ENCODE data around the gene SLTM. TPM values are rescaled to one million over a fixed set of nuclear protein-coding genes. Genes with fewer than 3 reads are reported as not detected.
"Not testable (repeated sequence)": the region's sequence is repeated elsewhere in the genome, so short reads cannot be mapped to it uniquely, and the experiment has no call there.

SLTM gene
- polyA plus RNA-seq, 1 donor (not counting 4 experiments of a cell fraction or from before 2014, with no cell fraction given) = 58.9 TPM

GRCh38 chr15:58919232-58919631 is 14.2 kb downstream of the SLTM start:
- Histone ChIP-seq H3K4me1 (ENCODE audit: control insufficient read depth, extremely low read depth, insufficient read depth, low read length) (peaks cover 11% of the 10 kb centered on the region), H3K4me3 (ENCODE audit: control insufficient read depth in 2 of 3, extremely low read depth in 1 of 3, insufficient read depth in 2 of 3, low read depth in 1 of 3, low read length in 3 of 3) (no peak overlapping the region), H3K27me3 (ENCODE audit: control insufficient read depth, extremely low read depth, insufficient read depth, low read length) (no peaks in the 10 kb centered on the region), H3K27ac (ENCODE audit: control insufficient read depth, insufficient read depth, low read length) (no peak overlapping the region), H3K9me1 (ENCODE audit: control insufficient read depth, extremely low read depth, insufficient read depth, low read length) (no peaks in the 10 kb centered on the region), H4K20me1 (ENCODE audit: control insufficient read depth, extremely low read depth, insufficient read depth, low read length) (peaks cover 2% of the 10 kb centered on the region), H3K4me2 (ENCODE audit: control insufficient read depth, extremely low read depth, insufficient read depth, low read depth, low read length) (no peak overlapping the region), H3K9me3 (ENCODE audit: control insufficient read depth, low read depth, low read length) (no peaks in the 10 kb centered on the region), H3K9ac (ENCODE audit: control insufficient read depth, extremely low read depth, insufficient read depth, low read length) (no peak overlapping the region), H3K36me3 (ENCODE audit: control insufficient read depth in 2 of 2, extremely low read depth in 1 of 2, insufficient read depth in 2 of 2, low read length in 2 of 2) (peaks cover 11 to 22% of the 10 kb centered on the region in 2 experiments), H2AFZ (ENCODE audit: control insufficient read depth, low read length) (no peak overlapping the region), H3K79me2 (ENCODE audit: control insufficient read depth, insufficient read depth, low read length) (peaks cover 74% of the 10 kb centered on the region)
- DNase-seq (ENCODE audit: low read depth, low spot score) (no peak), FAIRE-seq (no peak)
- no peak for TF ChIP-seq CTCF (optimal IDR thresholded peaks at IDR 0.05 in 1 of 3, IDR thresholded peaks at IDR 0.05 in 1 of 3, conservative IDR thresholded peaks at IDR 0.05 in 1 of 3; ENCODE audit: extremely low read depth in 1 of 3, insufficient read depth in 2 of 3, low read length in 3 of 3)
- TF ChIP-seq EZH2 (IDR thresholded peaks at IDR 0.05; ENCODE audit: low read length) = no peak
- dilution Hi-C loops (cut with MboI; ENCODE audit: extremely low pct_ligation_motif_present, low sequenced_read_pairs) = no loop called here

GRCh38 chr15:58918239-58918638 is 15.2 kb downstream of the SLTM start:
- Histone ChIP-seq H3K27me3 (ENCODE audit: control insufficient read depth, extremely low read depth, insufficient read depth, low read length) (no peaks in the 10 kb centered on the region), H3K4me2 (ENCODE audit: control insufficient read depth, extremely low read depth, insufficient read depth, low read depth, low read length) (peak overlapping the region; percentile 35), H4K20me1 (ENCODE audit: control insufficient read depth, extremely low read depth, insufficient read depth, low read length) (peaks cover 2% of the 10 kb centered on the region), H3K36me3 (ENCODE audit: control insufficient read depth in 2 of 2, extremely low read depth in 1 of 2, insufficient read depth in 2 of 2, low read length in 2 of 2) (peaks cover 11 to 22% of the 10 kb centered on the region in 2 experiments), H3K9me1 (ENCODE audit: control insufficient read depth, extremely low read depth, insufficient read depth, low read length) (no peaks in the 10 kb centered on the region), H3K9ac (ENCODE audit: control insufficient read depth, extremely low read depth, insufficient read depth, low read length) (no peak overlapping the region), H3K4me1 (ENCODE audit: control insufficient read depth, extremely low read depth, insufficient read depth, low read length) (peaks cover 7% of the 10 kb centered on the region), H3K4me3 (ENCODE audit: control insufficient read depth in 2 of 3, extremely low read depth in 1 of 3, insufficient read depth in 2 of 3, low read depth in 1 of 3, low read length in 3 of 3) (no peak overlapping the region), H3K79me2 (ENCODE audit: control insufficient read depth, insufficient read depth, low read length) (peaks cover 64% of the 10 kb centered on the region), H3K27ac (ENCODE audit: control insufficient read depth, insufficient read depth, low read length) (peak overlapping the region; percentile 13), H3K9me3 (ENCODE audit: control insufficient read depth, low read depth, low read length) (no peaks in the 10 kb centered on the region), H2AFZ (ENCODE audit: control insufficient read depth, low read length) (no peak overlapping the region)
- dilution Hi-C loops (cut with MboI; ENCODE audit: extremely low pct_ligation_motif_present, low sequenced_read_pairs) = no loop called here
- no peak for FAIRE-seq
- no peak for TF ChIP-seq EZH2 (IDR thresholded peaks at IDR 0.05; ENCODE audit: low read length)
- no peak for TF ChIP-seq CTCF (optimal IDR thresholded peaks at IDR 0.05 in 1 of 3, IDR thresholded peaks at IDR 0.05 in 1 of 3, conservative IDR thresholded peaks at IDR 0.05 in 1 of 3; ENCODE audit: extremely low read depth in 1 of 3, insufficient read depth in 2 of 3, low read length in 3 of 3)
- DNase-seq (ENCODE audit: low read depth, low spot score) = no peak

DNA sequence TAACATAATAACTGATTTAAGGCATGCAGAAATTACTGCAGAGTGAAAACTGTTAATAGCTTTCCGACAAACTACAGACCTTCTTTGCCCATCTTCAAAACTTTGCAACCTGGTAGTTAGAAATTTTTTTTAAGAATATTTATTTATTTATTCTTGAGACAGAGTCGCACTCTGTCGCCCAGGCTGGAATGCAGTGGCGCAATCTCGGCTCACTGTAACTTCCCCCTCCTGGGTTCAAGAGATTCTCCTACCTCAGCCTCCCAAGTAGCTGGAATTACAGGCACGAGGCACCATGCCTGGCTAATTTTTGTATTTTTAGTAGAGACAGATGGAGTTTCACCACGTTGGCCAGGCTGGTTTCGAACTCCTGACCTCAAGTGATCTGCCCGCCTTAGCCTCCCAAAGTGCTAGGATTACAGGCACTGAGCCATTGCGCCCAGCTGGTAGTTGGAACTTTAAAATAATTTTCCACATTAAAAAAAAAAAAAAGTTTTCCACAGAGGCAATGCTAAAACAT is 15.8 kb downstream of the SLTM start:
- H3K4me3 ChIP-seq (ENCODE audit: control insufficient read depth in 2 of 3, extremely low read depth in 1 of 3, insufficient read depth in 2 of 3, low read depth in 1 of 3, low read length in 3 of 3); H3K4me1 ChIP-seq (ENCODE audit: control insufficient read depth, extremely low read depth, insufficient read depth, low read length); H3K27me3 ChIP-seq (ENCODE audit: control insufficient read depth, extremely low read depth, insufficient read depth, low read length); H4K20me1 ChIP-seq (ENCODE audit: control insufficient read depth, extremely low read depth, insufficient read depth, low read length); H3K27ac ChIP-seq (ENCODE audit: control insufficient read depth, insufficient read depth, low read length); dilution Hi-C loops (cut with MboI; ENCODE audit: extremely low pct_ligation_motif_present, low sequenced_read_pairs); H3K9me1 ChIP-seq (ENCODE audit: control insufficient read depth, extremely low read depth, insufficient read depth, low read length); H3K4me2 ChIP-seq (ENCODE audit: control insufficient read depth, extremely low read depth, insufficient read depth, low read depth, low read length); H3K9me3 ChIP-seq (ENCODE audit: control insufficient read depth, low read depth, low read length); H3K9ac ChIP-seq (ENCODE audit: control insufficient read depth, extremely low read depth, insufficient read depth, low read length); FAIRE-seq; DNase-seq (ENCODE audit: low read depth, low spot score); H2AFZ ChIP-seq (ENCODE audit: control insufficient read depth, low read length): not testable (repeated sequence)
- H3K36me3 ChIP-seq (ENCODE audit: control insufficient read depth in 2 of 2, extremely low read depth in 1 of 2, insufficient read depth in 2 of 2, low read length in 2 of 2) = peaks cover 9 to 19% of the 10 kb centered on the region in 2 experiments
- H3K79me2 ChIP-seq (ENCODE audit: control insufficient read depth, insufficient read depth, low read length) = peaks cover 62% of the 10 kb centered on the region

Measured in keratinocyte (primary cell).